Kidney (tissue), 14 donors: ENCODE data around the gene ETS1. TPM values are rescaled to one million over a fixed set of nuclear protein-coding genes. Genes with fewer than 3 reads are reported as not detected.

ENCODE experiments used
- DNase-seq, 5 donors: peaks; one replicate each; pipeline ENCODE4 v3.0.0-alpha.2; 2013 to 2020
- FAIRE-seq: peaks from 2 replicates; lab custom pipeline; 2012; peaks lifted over from hg19 to GRCh38; lab: Jason Lieb, UNC
- H3K27ac ChIP-seq, 2 donors: one replicate each; pipeline ENCODE4 v1.7.0; 2013; ENCODE audit warnings: low read depth in 2 of 2, low read length in 2 of 2, inconsistent platforms in 1 of 2
- H3K27me3 ChIP-seq: one replicate; pipeline ENCODE4 v1.7.1; 2013; ENCODE audit warnings: low read length, inconsistent platforms; ENCODE audit not compliant: control insufficient read depth, insufficient read depth
- H3K36me3 ChIP-seq, 3 donors: one replicate each; pipeline versions ENCODE4 v1.7.0 to v1.7.1; 2013; ENCODE audit warnings: low read length in 3 of 3, control low read depth in 1 of 3, inconsistent platforms in 1 of 3; ENCODE audit not compliant: insufficient read depth in 3 of 3, control insufficient read depth in 2 of 3
- H3K4me1 ChIP-seq, 3 donors: one replicate each; pipeline versions ENCODE4 v1.7.0 to v1.7.1; 2013; ENCODE audit warnings: low read length in 3 of 3, inconsistent platforms in 1 of 3, low read depth in 1 of 3; ENCODE audit not compliant: control insufficient read depth in 2 of 3, insufficient read depth in 2 of 3
- H3K4me3 ChIP-seq, 3 donors: one replicate each; pipeline versions ENCODE4 v1.7.0 to v1.8.1; 2013; ENCODE audit warnings: low read length in 3 of 3, control low read depth in 1 of 3, inconsistent platforms in 1 of 3
- H3K9ac ChIP-seq, 3 donors: one replicate each; pipeline versions ENCODE4 v1.7.0 to v1.7.1; 2013; ENCODE audit warnings: low read length in 3 of 3, control low read depth in 1 of 3, inconsistent platforms in 1 of 3
- H3K9me3 ChIP-seq, 3 donors: one replicate each; pipeline versions ENCODE4 v1.7.0 to v1.7.1; 2013; ENCODE audit warnings: low read length in 3 of 3, control low read depth in 1 of 3, inconsistent platforms in 1 of 3; ENCODE audit not compliant: control insufficient read depth in 2 of 3, insufficient read depth in 1 of 3
- CTCF ChIP-seq: IDR thresholded peaks from 3 replicates; pipeline ENCODE4 v1.5.1; 2012; ENCODE audit warnings: mild to moderate bottlenecking, moderate library complexity, borderline replicate concordance; ENCODE audit not compliant: insufficient read depth; ENCODE audit errors: extremely low read depth
- intact Hi-C: fragments of 100-400 bp; cut with DNase I; formaldehyde crosslinking; loops from one replicate; pipeline ENCODE4 v1.11.1; 2022
- polyA plus RNA-seq: library from polyadenylated mRNA; stranded (reverse); fragments of 350-450 nt; fragmentation: Illumina TruSeq; extraction: RNeasy Lipid Tissue Mini Kit (QIAGEN cat#74804); gene quantifications from one replicate; pipeline ENCODE4 v1.2.3, GENCODE V29; 2014; ENCODE audit warnings: low read depth, low replicate concordance; ENCODE audit not compliant: insufficient read depth
- total RNA-seq: library from RNA; stranded (reverse); fragmentation: NEBNext Ultra II Directional; extraction: Animal tissue kit (Norgen Biotek cat#: 25700); gene quantifications from one replicate; pipeline ENCODE4 v1.2.1, GENCODE V29; 2021
- donor health status: control.
- donor health status: control.
- donor health status: control.
- donor health status: control.
- donor health status: control.
- donor health status: DM: yes; HTN: yes; CAD: no.
- donor health status: Normal renal cell carcinoma (clear cell type).

The ETS1 gene
- total and polyA plus RNA-seq, 2 donors from 2014 or later: 23.5 to 124 TPM

- FAIRE-seq: no peak
- H3K9ac ChIP-seq: no peak overlapping the region
- H3K27ac ChIP-seq: no peak overlapping the region
Observed at GRCh38 chr11:128498721-128499245, 88.6 kb downstream of the ETS1 start.

GRCh38 chr11:128497776-128498095, 89.6 kb downstream of the ETS1 start:
- Histone ChIP-seq H3K9ac (peak overlapping the region in 1 of 3 donors; percentile 23), H3K27me3 (no peaks in the 10 kb centered on the region), H3K4me1 (peaks cover 0 to 41% (median 33%) of the 10 kb centered on the region in 3 donors), H3K9me3 (no peaks in the 10 kb centered on the region), H3K36me3 (peaks cover 0 to 4% (median 0%) of the 10 kb centered on the region in 3 donors), H3K4me3 (peak overlapping the region in 1 of 3 donors; percentile 20), H3K27ac (peak overlapping the region; percentile 4 to 18)
- DNase-seq (no peak), FAIRE-seq (no peak)
- no peak for TF ChIP-seq CTCF
- intact Hi-C loops: no loop called here

More at GRCh38 chr11:128498721-128499245, 88.6 kb downstream of the ETS1 start:
- no peak for DNase-seq
- Histone ChIP-seq H3K4me3 (no peak overlapping the region), H3K4me1 (peaks cover 0 to 44% (median 34%) of the 10 kb centered on the region in 3 donors), H3K36me3 (peaks cover 0 to 4% (median 0%) of the 10 kb centered on the region in 3 donors), H3K9me3 (no peaks in the 10 kb centered on the region), H3K27me3 (no peaks in the 10 kb centered on the region)
- intact Hi-C loops: no loop called here
- TF ChIP-seq CTCF: no peak

- Histone ChIP-seq H3K4me3 (peak overlapping the region in 1 of 3 donors; percentile 20), H3K27me3 (no peaks in the 10 kb centered on the region)
Observed at GRCh38 chr11:128497061-128497775, 90.1 kb downstream of the ETS1 start.

More at GRCh38 chr11:128497061-128497775, 90.1 kb downstream of the ETS1 start:
- Histone ChIP-seq H3K9me3 (no peaks in the 10 kb centered on the region), H3K36me3 (peaks cover 0 to 4% (median 0%) of the 10 kb centered on the region in 3 donors), H3K9ac (peak overlapping the region in 1 of 3 donors; percentile 23), H3K27ac (peak overlapping the region; percentile 4 to 18), H3K4me1 (peaks cover 0 to 40% (median 29%) of the 10 kb centered on the region in 3 donors)
- intact Hi-C loops: no loop called here
- no peak for TF ChIP-seq CTCF
- DNase-seq (peak in 1 of 5 donors; percentile 68), FAIRE-seq (no peak)
